Breast epithelium (tissue), 3 donors: ENCODE measurements around the gene TMCC1.

Source experiments
- POLR2AphosphoS5 ChIP-seq, 3 donors: sonication (generic); formaldehyde crosslinking; IDR thresholded peaks; one replicate each; pipeline ENCODE4 v1.6.1; 2017; ENCODE audit warnings: antibody characterized with exemption in 3 of 3
- TF ChIP-seq, protein P1 (sequence below), 3 donors: fragments of 450-650 bp; IDR thresholded peaks; one replicate each; pipeline ENCODE4 v1.5.1; 2016 to 2017; ENCODE audit warnings: antibody characterized with exemption in 3 of 3, mild to moderate bottlenecking in 3 of 3, moderate library complexity in 3 of 3

DNA sequence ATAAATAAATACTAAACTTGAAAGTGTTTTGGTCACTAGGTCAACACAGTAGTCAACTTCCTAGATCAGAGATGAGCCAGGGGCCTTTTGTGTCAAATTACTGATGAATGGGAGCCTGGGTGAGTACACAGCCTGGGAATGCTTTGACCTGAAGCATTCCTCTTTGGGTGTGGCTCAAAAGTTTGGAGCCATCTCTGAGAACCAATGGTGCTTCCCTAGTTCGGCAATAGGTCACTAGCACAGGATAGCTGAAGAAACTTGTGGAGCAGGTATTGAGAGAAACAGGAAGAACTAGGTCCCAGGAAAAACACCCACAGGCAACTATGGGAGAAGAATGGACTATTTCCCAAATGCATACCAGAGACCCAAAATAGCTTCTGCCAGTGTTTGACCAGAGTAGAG, 230.5 kb downstream of the TMCC1 start:
- TF ChIP-seq, protein P1, sequence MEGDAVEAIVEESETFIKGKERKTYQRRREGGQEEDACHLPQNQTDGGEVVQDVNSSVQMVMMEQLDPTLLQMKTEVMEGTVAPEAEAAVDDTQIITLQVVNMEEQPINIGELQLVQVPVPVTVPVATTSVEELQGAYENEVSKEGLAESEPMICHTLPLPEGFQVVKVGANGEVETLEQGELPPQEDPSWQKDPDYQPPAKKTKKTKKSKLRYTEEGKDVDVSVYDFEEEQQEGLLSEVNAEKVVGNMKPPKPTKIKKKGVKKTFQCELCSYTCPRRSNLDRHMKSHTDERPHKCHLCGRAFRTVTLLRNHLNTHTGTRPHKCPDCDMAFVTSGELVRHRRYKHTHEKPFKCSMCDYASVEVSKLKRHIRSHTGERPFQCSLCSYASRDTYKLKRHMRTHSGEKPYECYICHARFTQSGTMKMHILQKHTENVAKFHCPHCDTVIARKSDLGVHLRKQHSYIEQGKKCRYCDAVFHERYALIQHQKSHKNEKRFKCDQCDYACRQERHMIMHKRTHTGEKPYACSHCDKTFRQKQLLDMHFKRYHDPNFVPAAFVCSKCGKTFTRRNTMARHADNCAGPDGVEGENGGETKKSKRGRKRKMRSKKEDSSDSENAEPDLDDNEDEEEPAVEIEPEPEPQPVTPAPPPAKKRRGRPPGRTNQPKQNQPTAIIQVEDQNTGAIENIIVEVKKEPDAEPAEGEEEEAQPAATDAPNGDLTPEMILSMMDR (IDR thresholded peaks at IDR 0.05), result no peak
- peak in 2 of 3 donors; percentile 13 to 45 for TF ChIP-seq POLR2AphosphoS5 (IDR thresholded peaks at IDR 0.05)
